Colonic mucosa (tissue), 4 donors: Measurements from ENCODE around the gene NOTUM. TPM values are rescaled to one million over a fixed set of nuclear protein-coding genes. Genes with fewer than 3 reads are reported as not detected.

ENCODE experiments used
- DNase-seq: peaks from one replicate; pipeline ENCODE4 v3.0.0-alpha.2; 2020
- H3K27ac ChIP-seq: fragments of 200-600 bp; one replicate; pipeline ENCODE4 v1.8.0; 2021
- H3K27me3 ChIP-seq: fragments of 200-600 bp; one replicate; pipeline ENCODE4 v1.8.0; 2021
- H3K36me3 ChIP-seq: fragments of 200-600 bp; one replicate; pipeline ENCODE4 v1.8.0; 2021
- H3K4me1 ChIP-seq: fragments of 200-600 bp; one replicate; pipeline ENCODE4 v1.8.0; 2021; ENCODE audit warnings: mild to moderate bottlenecking
- H3K4me3 ChIP-seq: fragments of 200-600 bp; one replicate; pipeline ENCODE4 v1.8.0; 2021
- H3K9ac ChIP-seq, 2 donors: one replicate each; pipeline ENCODE4 v1.7.0; 2013; ENCODE audit warnings: control low read depth in 2 of 2, low read depth in 2 of 2, low read length in 2 of 2
- H3K9me3 ChIP-seq: fragments of 200-600 bp; one replicate; pipeline ENCODE4 v1.8.0; 2021
- CTCF ChIP-seq: fragments of 200-600 bp; IDR thresholded peaks from one replicate; pipeline ENCODE4 v1.8.0; 2022; ENCODE audit warnings: antibody characterized with exemption, mild to moderate bottlenecking
- intact Hi-C: fragments of 100-400 bp; cut with DNase I; formaldehyde crosslinking; loops from one replicate; pipeline ENCODE4 v1.14.1; 2022
- total RNA-seq, 2 donors: library from RNA; stranded (reverse); fragmentation: NEBNext Ultra II Directional in 1 of 2; extraction: Animal tissue kit (Norgen Biotek cat#: 25700) in 1 of 2; gene quantifications; one replicate each; pipeline ENCODE4 v1.2.1, GENCODE V29; 2021
- donor health status: healthy.
- donor health status: DM: no; HTN: no; CAD: no.
- donor health status: DM: no; HTN: no; CAD: no.

The NOTUM gene
- total RNA-seq, 2 donors from 2014 or later, result 0.57 TPM; not detected in 1

- DNase-seq, result no peak
- intact Hi-C loops, result no loop called here
- H3K4me3 ChIP-seq, result no peak overlapping the region
- H3K36me3 ChIP-seq, result peaks cover 13% of the 10 kb centered on the region
- no peak for TF ChIP-seq CTCF
- H3K9ac ChIP-seq, result no peak overlapping the region
- no peaks in the 10 kb centered on the region for H3K27me3 ChIP-seq
- no peak overlapping the region for H3K27ac ChIP-seq
- H3K4me1 ChIP-seq, result peaks cover 5% of the 10 kb centered on the region
- H3K9me3 ChIP-seq, result no peaks in the 10 kb centered on the region
Measured at GRCh38 chr17:81912441-81913309, 48.3 kb downstream of the NOTUM start.

GRCh38 chr17:81911969-81912368 lies 49.0 kb downstream of the NOTUM start:
- no peak overlapping the region for H3K4me3 ChIP-seq
- TF ChIP-seq CTCF, result peak; percentile 6

GRCh38 chr17:81911277-81911961 lies 49.6 kb downstream of the NOTUM start, which contains the start of gene PCYT2:
Gene PCYT2 (minus strand): TSS chr17:81911399. CDS start chr17:81911355, 44 bp downstream.
- no peaks in the 10 kb centered on the region for H3K9me3 ChIP-seq
- no peaks in the 10 kb centered on the region for H3K27me3 ChIP-seq
- H3K9ac ChIP-seq, result peak within 1 kb of the TSS; percentile 80 to 83
- H3K4me3 ChIP-seq, result peak within 1 kb of the TSS; percentile 95
- intact Hi-C loops, result no loop called here
- peak within 1 kb of the TSS; percentile 71 for H3K27ac ChIP-seq
- peaks cover 13% of the 10 kb centered on the region for H3K36me3 ChIP-seq
- peak; percentile 15 for TF ChIP-seq CTCF
- DNase-seq, result peak; percentile 95
- H3K4me1 ChIP-seq, result no peaks in the 10 kb centered on the region

More at GRCh38 chr17:81911969-81912368, 49.0 kb downstream of the NOTUM start:
- DNase-seq, result no peak
- H3K27me3 ChIP-seq, result no peaks in the 10 kb centered on the region
- no peak overlapping the region for H3K27ac ChIP-seq
- intact Hi-C loops, result no loop called here
- H3K9me3 ChIP-seq, result no peaks in the 10 kb centered on the region
- H3K9ac ChIP-seq, result no peak overlapping the region
- H3K36me3 ChIP-seq, result peaks cover 13% of the 10 kb centered on the region
- peaks cover 5% of the 10 kb centered on the region for H3K4me1 ChIP-seq

- no peak for TF ChIP-seq CTCF
- Histone ChIP-seq H3K9ac (peak overlapping the region; percentile 80 to 83), H3K36me3 (peaks cover 13% of the 10 kb centered on the region), H3K27me3 (no peaks in the 10 kb centered on the region), H3K27ac (peak overlapping the region; percentile 71), H3K9me3 (no peaks in the 10 kb centered on the region), H3K4me1 (no peaks in the 10 kb centered on the region), H3K4me3 (peak overlapping the region; percentile 95)
- intact Hi-C loops, result no loop called here
- DNase-seq, result no peak
Measured at GRCh38 chr17:81910840-81911276, 50.1 kb downstream of the NOTUM start.

GRCh38 chr17:81909966-81910839 lies 50.8 kb downstream of the NOTUM start:
- DNase-seq, result peak; percentile 64
- Histone ChIP-seq H3K27me3 (no peaks in the 10 kb centered on the region), H3K9ac (peak overlapping the region; percentile 80 to 83), H3K36me3 (peaks cover 13% of the 10 kb centered on the region), H3K4me1 (no peaks in the 10 kb centered on the region), H3K27ac (peak overlapping the region; percentile 71), H3K9me3 (no peaks in the 10 kb centered on the region), H3K4me3 (peak overlapping the region; percentile 95)
- no peak for TF ChIP-seq CTCF
- intact Hi-C loops, result no loop called here
